ENCODE data around the gene SOCS1. TPM values are rescaled to one million over a fixed set of nuclear protein-coding genes. Genes with fewer than 3 reads are reported as not detected.
A peak's percentile ranks its signal among the peaks of the same experiment; 100 is the strongest.

Gene SOCS1
- total RNA-seq, 1 donor from 2014 or later, result 1.6 TPM

DNA sequence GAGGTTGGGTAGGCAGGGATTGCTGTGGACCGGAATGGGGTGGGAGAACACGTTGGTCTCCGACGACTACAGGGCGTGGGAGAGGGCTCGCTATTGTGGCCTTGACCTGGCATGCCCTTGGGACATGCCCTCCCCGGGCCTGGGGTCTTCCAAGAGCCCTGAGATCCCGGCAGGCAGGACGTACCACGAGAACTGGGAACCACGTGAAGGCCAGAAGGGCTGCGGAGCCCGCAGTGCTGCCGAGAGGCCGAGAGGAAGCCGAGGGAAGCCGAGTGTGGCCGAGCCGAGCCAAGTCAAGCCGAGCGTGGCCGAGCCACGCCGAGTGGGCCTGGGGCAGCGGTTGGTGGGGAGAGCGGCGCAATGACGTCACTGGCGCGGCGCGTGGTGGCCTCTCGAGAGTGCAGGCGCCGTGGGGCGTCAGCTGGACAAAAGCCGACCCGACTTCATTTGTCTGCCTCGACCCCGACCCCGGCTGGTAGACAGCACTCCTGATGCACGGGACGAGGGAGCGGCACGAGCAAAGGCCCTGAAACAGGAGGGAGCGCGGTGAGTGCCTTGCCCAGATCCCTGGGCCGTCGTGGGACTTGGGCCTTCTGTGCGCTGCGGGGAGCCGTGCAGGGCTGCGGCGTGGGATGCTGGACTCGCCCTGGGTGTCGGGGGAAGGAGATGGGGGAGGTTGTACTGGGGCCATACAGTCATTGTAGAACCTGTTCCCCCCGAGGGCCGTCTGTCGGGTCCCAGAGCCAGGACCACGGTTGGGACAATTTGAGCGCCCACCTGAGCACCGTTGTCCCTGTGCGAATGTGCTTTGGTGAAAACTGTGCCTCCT lies 6.6 kb downstream of the SOCS1 start:
- Mint-ChIP-seq H3K9me3 (no peaks in the 10 kb centered on the region), H3K27me3 (ENCODE audit: insufficient read depth, low read depth) (peaks cover 8% of the 10 kb centered on the region), H3K27ac (peak overlapping the region; percentile 13), H3K36me3 (no peaks in the 10 kb centered on the region), H3K4me3 (no peak overlapping the region), H3K4me1 (peaks cover 5% of the 10 kb centered on the region)
- Histone ChIP-seq H3K79me2 (ENCODE audit: low read depth) (no peaks in the 10 kb centered on the region), H3K36me3 (no peaks in the 10 kb centered on the region), H3F3A (ENCODE audit: low read depth) (no peaks in the 10 kb centered on the region), H3K9me3 (ENCODE audit: low read depth) (no peaks in the 10 kb centered on the region), H3K27me3 (peaks cover 11% of the 10 kb centered on the region), H4K20me1 (ENCODE audit: low read depth) (peaks cover 11% of the 10 kb centered on the region), H3K4me3 (no peak overlapping the region), H3K9ac (no peak overlapping the region), H3K4me1 (peaks cover under 1% of the 10 kb centered on the region), H2AFZ (replicated peaks) (no peak overlapping the region), H3K4me2 (no peak overlapping the region), H3K27ac (no peak overlapping the region)
- no peak for TF ChIP-seq EZH2phosphoT487 (IDR thresholded peaks at IDR 0.05)
- no peak for TF ChIP-seq EZH2 (IDR thresholded peaks at IDR 0.05)
- TF ChIP-seq, protein P1, sequence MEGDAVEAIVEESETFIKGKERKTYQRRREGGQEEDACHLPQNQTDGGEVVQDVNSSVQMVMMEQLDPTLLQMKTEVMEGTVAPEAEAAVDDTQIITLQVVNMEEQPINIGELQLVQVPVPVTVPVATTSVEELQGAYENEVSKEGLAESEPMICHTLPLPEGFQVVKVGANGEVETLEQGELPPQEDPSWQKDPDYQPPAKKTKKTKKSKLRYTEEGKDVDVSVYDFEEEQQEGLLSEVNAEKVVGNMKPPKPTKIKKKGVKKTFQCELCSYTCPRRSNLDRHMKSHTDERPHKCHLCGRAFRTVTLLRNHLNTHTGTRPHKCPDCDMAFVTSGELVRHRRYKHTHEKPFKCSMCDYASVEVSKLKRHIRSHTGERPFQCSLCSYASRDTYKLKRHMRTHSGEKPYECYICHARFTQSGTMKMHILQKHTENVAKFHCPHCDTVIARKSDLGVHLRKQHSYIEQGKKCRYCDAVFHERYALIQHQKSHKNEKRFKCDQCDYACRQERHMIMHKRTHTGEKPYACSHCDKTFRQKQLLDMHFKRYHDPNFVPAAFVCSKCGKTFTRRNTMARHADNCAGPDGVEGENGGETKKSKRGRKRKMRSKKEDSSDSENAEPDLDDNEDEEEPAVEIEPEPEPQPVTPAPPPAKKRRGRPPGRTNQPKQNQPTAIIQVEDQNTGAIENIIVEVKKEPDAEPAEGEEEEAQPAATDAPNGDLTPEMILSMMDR (IDR thresholded peaks at IDR 0.05), result no peak
- no peak for DNase-seq (ENCODE audit: low spot score)

DNA sequence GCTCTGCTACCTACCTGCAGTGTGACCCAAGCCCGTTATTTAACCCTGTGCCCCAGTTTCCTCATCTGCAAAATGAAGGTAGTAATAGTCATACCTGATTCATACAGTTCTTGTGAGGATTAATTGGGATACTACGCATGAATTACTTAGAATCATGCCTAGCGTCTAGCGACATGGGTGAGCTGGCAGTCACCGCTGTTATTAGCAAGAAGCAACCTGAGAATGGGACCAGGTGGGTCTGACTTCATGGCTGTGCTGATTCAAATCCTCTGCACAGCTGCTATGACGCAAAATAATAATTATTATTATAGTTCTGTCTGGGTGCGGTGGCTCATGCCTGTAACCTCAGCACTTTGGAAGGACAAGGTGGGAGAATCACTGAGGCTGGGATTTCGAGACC lies 7.9 kb downstream of the SOCS1 start:
- Mint-ChIP-seq H3K36me3 (no peaks in the 10 kb centered on the region), H3K27ac (no peak overlapping the region), H3K4me1 (peaks cover 2% of the 10 kb centered on the region), H3K27me3 (ENCODE audit: insufficient read depth, low read depth) (peaks cover 2% of the 10 kb centered on the region), H3K9me3 (no peaks in the 10 kb centered on the region), H3K4me3 (no peak overlapping the region)
- no peaks in the 10 kb centered on the region for H3K27me3 ChIP-seq
- no peak overlapping the region for H3K9ac ChIP-seq
- H3K4me2 ChIP-seq, result no peak overlapping the region
- TF ChIP-seq, protein P1 (IDR thresholded peaks at IDR 0.05), result no peak
- no peak for TF ChIP-seq EZH2 (IDR thresholded peaks at IDR 0.05)
- H3K9me3 ChIP-seq (ENCODE audit: low read depth), result no peaks in the 10 kb centered on the region
- H3K4me3 ChIP-seq, result no peak overlapping the region
- H3K27ac ChIP-seq, result no peak overlapping the region
- H3F3A ChIP-seq (ENCODE audit: low read depth), result no peaks in the 10 kb centered on the region
- DNase-seq (ENCODE audit: low spot score), result no peak
- no peaks in the 10 kb centered on the region for H3K4me1 ChIP-seq
- H3K36me3 ChIP-seq, result no peaks in the 10 kb centered on the region
- H2AFZ ChIP-seq (replicated peaks), result no peak overlapping the region
- H3K79me2 ChIP-seq (ENCODE audit: low read depth), result no peaks in the 10 kb centered on the region
- H4K20me1 ChIP-seq (ENCODE audit: low read depth), result no peaks in the 10 kb centered on the region

DNA sequence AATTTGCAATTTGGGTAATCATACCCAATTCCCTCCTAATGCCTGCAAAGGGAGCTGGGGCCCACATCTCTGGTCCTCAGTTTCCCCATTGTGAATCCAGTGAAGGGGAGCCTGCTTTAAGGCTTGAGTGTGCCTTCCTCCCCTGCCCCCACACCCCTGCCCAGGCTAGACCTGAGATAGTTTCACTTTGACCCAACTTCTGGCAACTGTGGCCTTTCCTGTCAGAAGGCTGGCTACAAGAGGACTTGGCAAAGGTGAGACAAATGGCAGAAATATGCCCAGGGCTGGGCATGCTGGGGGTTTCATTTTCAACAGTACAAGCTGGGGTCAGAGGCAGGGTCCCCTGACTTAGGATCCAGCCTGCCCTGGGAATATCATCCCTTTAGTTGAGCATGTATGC lies 10.0 kb downstream of the SOCS1 start:
- H3K4me2 ChIP-seq, result no peak overlapping the region
- H3K4me1 ChIP-seq, result no peaks in the 10 kb centered on the region
- no peak overlapping the region for H3K4me3 ChIP-seq
- no peaks in the 10 kb centered on the region for H3K9me3 ChIP-seq (ENCODE audit: low read depth)
- no peak overlapping the region for H2AFZ ChIP-seq (replicated peaks)
- no peak overlapping the region for H3K27ac ChIP-seq
- TF ChIP-seq EZH2phosphoT487 (IDR thresholded peaks at IDR 0.05), result no peak
- TF ChIP-seq, protein P1 (IDR thresholded peaks at IDR 0.05), result no peak
- TF ChIP-seq EZH2 (IDR thresholded peaks at IDR 0.05), result no peak
- no peaks in the 10 kb centered on the region for H3K36me3 ChIP-seq
- DNase-seq (ENCODE audit: low spot score), result no peak
- no peaks in the 10 kb centered on the region for H3K27me3 ChIP-seq
- H3K79me2 ChIP-seq (ENCODE audit: low read depth), result no peaks in the 10 kb centered on the region
- H4K20me1 ChIP-seq (ENCODE audit: low read depth), result no peaks in the 10 kb centered on the region
- Mint-ChIP-seq H3K27ac (no peak overlapping the region), H3K4me1 (no peaks in the 10 kb centered on the region), H3K27me3 (ENCODE audit: insufficient read depth, low read depth) (peaks cover 2% of the 10 kb centered on the region), H3K36me3 (no peaks in the 10 kb centered on the region), H3K4me3 (no peak overlapping the region), H3K9me3 (no peaks in the 10 kb centered on the region)
- H3F3A ChIP-seq (ENCODE audit: low read depth), result no peaks in the 10 kb centered on the region
- H3K9ac ChIP-seq, result no peak overlapping the region

Measured in neural progenitor cell (in vitro differentiated cells).